HG02943 (cell line): ENCODE measurements around the gene HEMGN.

Source experiments
- ATAC-seq: cut with Tn5 transposase; IDR thresholded peaks from one replicate; pipeline ENCODE4 v1.9.1; 2021; ENCODE audit warnings: mild to moderate bottlenecking, low read depth, moderate library complexity; ENCODE audit not compliant: unreplicated experiment

HEMGN gene

GRCh38 chr9:97934321-97935115, 3.5 kb downstream of the HEMGN start:
- ATAC-seq, result no peak

GRCh38 chr9:97933297-97933998, 4.5 kb downstream of the HEMGN start:
- ATAC-seq, result no peak

- no peak for ATAC-seq
These were observed 7.0 kb downstream of the HEMGN start for GRCh38 chr9:97930972-97931371.

- ATAC-seq, result no peak
These were observed 8.9 kb downstream of the HEMGN start for GRCh38 chr9:97928986-97929604.

GRCh38 chr9:97925497-97926334, 12.3 kb downstream of the HEMGN start:
- no peak for ATAC-seq

GRCh38 chr9:97924386-97924785, 13.6 kb downstream of the HEMGN start:
- ATAC-seq, result no peak

- peak; percentile 35 for ATAC-seq
These were observed 14.4 kb downstream of the HEMGN start for GRCh38 chr9:97923529-97924108.

- peak; percentile 86 for ATAC-seq
These were observed 15.8 kb downstream of the HEMGN start, which contains the start of gene TRMO for GRCh38 chr9:97921959-97922724. Gene TRMO, minus strand, starts transcription at chr9:97922500. Its CDS starts 7 bp downstream, at chr9:97922493.

- ATAC-seq, result no peak
These were observed 18.7 kb downstream of the HEMGN start for GRCh38 chr9:97919217-97919813.

- no peak for ATAC-seq
These were observed 19.4 kb downstream of the HEMGN start for GRCh38 chr9:97918611-97919010.

- ATAC-seq, result no peak
These were observed 26.0 kb downstream of the HEMGN start for GRCh38 chr9:97911970-97912369.

- ATAC-seq, result no peak
These were observed 26.4 kb downstream of the HEMGN start for GRCh38 chr9:97911528-97911927.

GRCh38 chr9:97910357-97910756, 27.6 kb downstream of the HEMGN start:
- no peak for ATAC-seq

GRCh38 chr9:97908705-97909104, 29.3 kb downstream of the HEMGN start:
- ATAC-seq, result no peak

- ATAC-seq, result no peak
These were observed 30.3 kb downstream of the HEMGN start for GRCh38 chr9:97907632-97908031.

- no peak for ATAC-seq
These were observed 30.9 kb downstream of the HEMGN start for GRCh38 chr9:97907046-97907445.

- ATAC-seq, result no peak
These were observed 31.6 kb downstream of the HEMGN start for GRCh38 chr9:97906236-97906831.

- ATAC-seq, result no peak
These were observed 32.7 kb downstream of the HEMGN start for GRCh38 chr9:97905228-97905627.

GRCh38 chr9:97904725-97905124, 33.2 kb downstream of the HEMGN start:
- ATAC-seq, result no peak
